Inflammatory macrophage treated with lipopolysaccharide for 4 hours (primary cell): ENCODE results near the gene ARHGEF39.
"Not testable (repeated sequence)": the region's sequence is repeated elsewhere in the genome, so short reads cannot be mapped to it uniquely, and the experiment has no call there.

Source experiments
- DNase-seq: peaks from one replicate; pipeline ENCODE4 v3.0.0-alpha.2; 2020

The ARHGEF39 gene

DNA sequence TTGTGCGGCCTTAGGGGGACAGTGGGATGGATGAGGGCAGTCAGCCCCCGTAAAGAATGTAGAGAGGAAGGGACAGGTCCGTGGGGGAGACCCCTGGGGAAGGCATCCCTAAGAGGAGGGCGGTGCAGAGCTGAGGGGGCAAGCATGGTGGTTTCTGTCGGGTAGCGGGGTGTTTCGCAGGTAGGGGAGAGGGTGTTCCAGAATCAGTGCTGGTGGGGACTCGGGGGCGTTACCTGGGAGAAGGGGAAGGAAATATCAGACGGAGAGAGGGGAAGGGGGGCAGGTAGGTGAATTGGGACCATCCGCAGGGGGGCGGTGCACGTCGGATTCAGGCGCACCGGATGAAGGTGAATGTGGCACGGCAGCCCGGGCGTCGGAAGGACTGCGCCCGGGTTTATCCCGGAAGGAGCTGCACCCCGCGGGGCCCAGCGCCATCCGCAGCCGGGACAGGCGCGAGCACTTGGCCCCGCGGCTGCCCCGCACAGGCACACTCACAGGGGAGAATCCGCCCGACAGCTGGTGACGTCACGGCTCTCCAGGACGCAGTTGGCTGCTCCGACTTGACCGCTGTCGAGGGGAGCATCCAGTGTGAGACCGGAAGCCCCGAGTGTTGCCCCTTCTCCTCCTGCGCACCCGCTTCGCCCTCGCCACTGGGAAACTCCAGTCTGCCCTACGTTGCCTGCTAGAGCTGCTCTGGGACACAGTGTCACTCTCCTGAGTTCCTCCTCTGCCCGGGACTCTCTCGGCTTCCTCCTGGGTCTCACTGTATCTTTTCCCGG is 48.1 kb downstream of the ARHGEF39 start:
- peak; percentile 71 for DNase-seq

DNA sequence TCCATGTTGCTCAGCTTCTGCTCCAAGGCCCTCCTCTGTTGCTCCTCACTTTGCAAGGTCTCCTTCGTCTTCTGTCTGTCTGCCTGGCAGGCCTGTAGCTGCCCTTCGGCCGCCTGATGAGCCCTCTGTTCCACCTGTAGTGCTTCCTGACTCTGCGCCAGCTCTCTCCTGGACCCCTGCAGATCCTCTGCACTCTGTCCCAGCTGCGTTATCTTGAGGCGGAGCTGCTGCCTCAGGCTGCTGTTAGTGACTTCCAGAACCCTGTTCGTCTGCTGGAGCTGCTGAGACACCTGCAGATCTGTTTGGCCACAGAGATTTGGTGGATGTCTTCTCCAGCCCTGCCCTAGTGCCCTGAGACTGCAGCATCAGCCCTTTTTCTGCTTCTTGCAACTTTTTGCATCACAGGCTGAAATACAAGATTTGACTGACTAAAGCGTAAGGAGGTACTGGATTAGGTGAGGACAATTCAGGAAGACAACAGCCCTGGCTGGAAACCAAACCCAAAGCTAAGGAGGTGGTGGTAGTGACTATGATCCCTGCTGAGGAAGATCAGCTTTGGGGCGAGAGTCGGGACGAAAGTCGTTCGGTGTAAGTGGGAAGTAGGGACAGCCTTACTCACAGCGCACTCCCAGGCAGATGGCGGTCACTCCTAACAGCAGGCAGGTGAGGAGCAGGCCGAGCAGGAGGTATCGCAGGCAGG is 48.9 kb downstream of the ARHGEF39 start:
- DNase-seq, result no peak

DNA sequence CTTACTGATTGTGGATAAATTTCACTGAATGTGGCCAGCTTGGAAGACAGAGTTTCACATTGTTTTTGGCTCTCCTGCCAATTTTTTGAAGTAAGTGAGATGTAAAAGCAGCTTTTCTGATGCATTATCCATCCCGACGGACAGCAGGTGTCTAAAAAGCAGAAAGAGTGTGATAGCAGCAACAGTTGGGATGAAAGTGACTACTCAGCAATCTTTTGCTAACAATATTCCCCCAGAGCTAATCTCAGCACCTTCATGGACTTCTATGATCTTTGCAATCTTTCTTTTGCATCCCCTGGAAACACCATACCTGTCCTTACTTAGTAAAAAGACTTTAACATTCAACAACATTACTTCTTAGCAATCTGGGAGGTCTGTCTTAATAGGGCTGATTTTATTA is 52.2 kb downstream of the ARHGEF39 start:
- no peak for DNase-seq

DNA sequence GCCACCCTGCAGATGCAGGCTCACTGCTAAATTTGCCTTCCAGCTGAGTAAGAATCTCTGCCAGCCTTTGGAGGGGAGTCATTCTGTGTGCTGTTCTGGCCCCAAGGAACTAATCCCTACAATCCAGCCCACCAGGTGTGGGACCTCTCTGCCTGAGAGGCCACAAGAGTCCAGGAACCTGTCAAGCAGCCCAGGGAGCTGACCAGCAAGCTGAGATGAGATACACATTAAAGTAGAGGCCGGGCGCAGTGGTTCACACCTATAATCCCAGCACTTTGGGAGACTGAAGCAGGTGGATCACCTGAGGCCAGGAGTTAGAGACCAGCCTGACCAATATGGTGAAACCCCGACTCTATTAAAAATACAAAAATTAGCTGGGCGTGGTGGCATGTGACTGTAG is 52.9 kb downstream of the ARHGEF39 start:
- DNase-seq, result not testable (repeated sequence)

DNA sequence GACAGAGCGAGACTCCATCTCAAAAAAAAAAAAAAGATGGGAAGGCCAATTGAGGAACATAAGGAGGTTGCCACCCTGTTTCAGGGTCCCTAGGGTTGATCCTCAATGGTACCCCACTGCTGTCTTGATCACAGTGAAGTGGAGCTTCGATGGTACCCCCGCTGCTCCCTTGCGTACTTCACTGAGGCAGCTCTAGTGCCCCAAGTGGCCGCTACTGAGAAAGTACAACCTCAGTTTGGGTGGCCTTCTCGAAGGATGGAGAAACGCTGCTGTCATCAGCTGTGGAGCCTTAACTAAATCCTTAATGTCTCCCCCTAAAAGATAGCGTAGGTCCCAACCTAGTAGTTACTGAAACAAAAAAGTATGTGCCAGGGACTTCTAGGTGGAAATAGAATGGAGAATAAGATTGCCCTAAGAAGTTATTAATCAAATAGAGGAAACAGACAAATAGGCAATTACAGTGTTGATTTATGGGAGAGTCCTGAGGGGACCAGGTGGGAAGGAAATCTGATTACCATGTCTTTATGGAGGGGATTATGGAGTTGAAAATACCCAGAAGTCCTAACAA is 53.7 kb downstream of the ARHGEF39 start:
- peak; percentile 65 for DNase-seq

DNA sequence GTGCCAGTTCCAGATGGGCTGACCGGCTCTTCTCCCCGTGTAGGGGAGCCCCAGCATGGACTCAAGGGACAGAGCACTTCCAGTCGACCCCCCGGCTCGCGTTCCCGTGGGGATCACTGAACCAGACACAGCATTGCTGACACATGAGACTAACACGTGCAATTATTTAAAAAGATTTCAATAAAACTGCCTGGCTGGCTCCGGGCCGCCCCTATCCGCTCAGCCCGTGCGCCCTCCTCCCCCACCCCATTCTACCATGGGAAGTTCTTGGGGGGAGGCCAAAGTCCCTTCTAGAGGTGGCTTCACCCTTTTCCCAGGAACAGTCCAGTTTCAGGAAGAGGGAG is 55.2 kb downstream of the ARHGEF39 start:
- DNase-seq, result no peak
